GM12878 (cell line): Measurements from ENCODE around the gene TTC39A. TPM values are rescaled to one million over a fixed set of nuclear protein-coding genes. Genes with fewer than 3 reads are reported as not detected.

Source experiments
- ATAC-seq: fragments of 200-7000 bp; cut with Tn5 transposase; 3 replicates; pipeline ENCODE4 v1.9.1; 2020; ENCODE audit warnings: mild to moderate bottlenecking, moderate library complexity
- BruUV-seq: library from RNA; stranded (reverse); fragments of 400-500 nt; replicated peaks from 2 replicates; lab custom pipeline; 2021; lab: Mats Ljungman, UMichigan
- CTCF ChIA-PET: fragments of 300-600 bp; sonication (Branson Sonifier 250); formaldehyde crosslinking; extraction: SDS; loops from one replicate; lab custom pipeline; 2021; ENCODE audit warnings: inconsistent platforms; lab: Yijun Ruan, JAX
- POLR2A ChIA-PET: fragments of 350-600 bp; formaldehyde crosslinking; extraction: SDS; loops from one replicate; lab custom pipeline; 2021; ENCODE audit warnings: inconsistent platforms; lab: Charles Lee
- RAD21 ChIA-PET: fragments of 300-600 bp; sonication (Branson Sonifier 250); formaldehyde crosslinking; loops from one replicate; lab custom pipeline; 2023; ENCODE audit warnings: antibody characterized with exemption; ENCODE audit not compliant: unreplicated experiment; lab: Charles Lee
- SMC1A ChIA-PET: fragments of 300-600 bp; sonication (Branson Sonifier 250); formaldehyde crosslinking; loops from one replicate; lab custom pipeline; 2023; ENCODE audit not compliant: unreplicated experiment, uncharacterized antibody; lab: Charles Lee
- DNase-seq: peaks from one replicate; pipeline ENCODE4 v3.0.0-alpha.2; 2011; ENCODE audit warnings: low read depth, low spot score
- FAIRE-seq: peaks from 3 replicates; lab custom pipeline; 2011; peaks lifted over from hg19 to GRCh38; lab: Jason Lieb, UNC
- H2AFZ ChIP-seq: 2 replicates; pipeline ENCODE4 v1.6.0; 2011; ENCODE audit warnings: low read depth, low read length, control low read depth; ENCODE audit not compliant: control insufficient read depth
- H3K27ac ChIP-seq: 2 replicates; pipeline ENCODE4 v1.5.1; 2011; ENCODE audit warnings: control low read depth; ENCODE audit not compliant: control insufficient read depth, insufficient read depth
- H3K27me3 ChIP-seq, 2 experiments: replicated peaks in 1 of 2; 2 replicates each; pipeline versions ENCODE4 v1.6.0 to v1.6.1; 2011; ENCODE audit warnings: low read length in 1 of 2; ENCODE audit not compliant: control insufficient read depth in 2 of 2, insufficient read depth in 2 of 2
- H3K36me3 ChIP-seq, 2 experiments: 2 replicates each; pipeline ENCODE4 v1.5.1; 2011; ENCODE audit warnings: low read length in 1 of 2; ENCODE audit not compliant: control insufficient read depth in 2 of 2, insufficient read depth in 2 of 2
- H3K4me1 ChIP-seq: 2 replicates; pipeline ENCODE4 v1.6.1; 2011; ENCODE audit warnings: mild to moderate bottlenecking, low read length, moderate library complexity, mixed read lengths; ENCODE audit not compliant: control insufficient read depth, insufficient read depth
- H3K4me2 ChIP-seq: 2 replicates; pipeline ENCODE4 v1.6.0; 2011; ENCODE audit warnings: control low read depth; ENCODE audit not compliant: control insufficient read depth, insufficient read depth
- H3K4me3 ChIP-seq: fragments of 200-600 bp; sonication (generic); 2 replicates; pipeline ENCODE4 v1.5.1; 2016
- H3K79me2 ChIP-seq: 2 replicates; pipeline ENCODE4 v1.6.0; 2011; ENCODE audit warnings: low read length; ENCODE audit not compliant: control insufficient read depth, insufficient read depth
- H3K9ac ChIP-seq: 2 replicates; pipeline ENCODE4 v1.8.0; 2011; ENCODE audit warnings: low read length, control low read depth, mixed read lengths; ENCODE audit not compliant: control insufficient read depth, insufficient read depth
- H3K9me3 ChIP-seq: replicated peaks from 3 replicates; pipeline ENCODE4 v1.5.1; 2011; ENCODE audit warnings: mild to moderate bottlenecking, low read length; ENCODE audit not compliant: control insufficient read depth, insufficient read depth
- H4K20me1 ChIP-seq: 2 replicates; pipeline ENCODE4 v1.6.0; 2011; ENCODE audit not compliant: control insufficient read depth, insufficient read depth
- ESRRA ChIP-seq: IDR thresholded peaks from 2 replicates; pipeline ENCODE4 v1.6.1; 2012; ENCODE audit warnings: mild to moderate bottlenecking, low read length, improper control_type of control experiment
- HDAC2 ChIP-seq: fragments of 200-600 bp; sonication (generic); IDR thresholded peaks from 2 replicates; pipeline ENCODE4 v1.6.1; 2017
- PBX3 ChIP-seq: IDR thresholded peaks from 2 replicates; pipeline ENCODE4 v1.6.1; 2011; ENCODE audit warnings: mild to moderate bottlenecking, low read depth, low read length, moderate library complexity; ENCODE audit not compliant: insufficient replicate concordance
- SMC3 ChIP-seq: IDR thresholded peaks from 2 replicates; pipeline ENCODE4 v1.6.1; 2011; ENCODE audit warnings: low read length, improper control_type of control experiment, borderline replicate concordance
- SP1 ChIP-seq: IDR thresholded peaks from one replicate; pipeline ENCODE4 v1.6.1; 2011; ENCODE audit warnings: low read depth, low read length
- STAT1 ChIP-seq: fragments of 450-650 bp; conservative IDR thresholded peaks from 2 replicates; pipeline ENCODE4 v1.6.1; 2014; ENCODE audit warnings: antibody characterized with exemption, mild to moderate bottlenecking
- TARDBP ChIP-seq: IDR thresholded peaks from 2 replicates; pipeline ENCODE4 v1.6.1; 2016; ENCODE audit warnings: borderline replicate concordance
- TCF3 ChIP-seq: IDR thresholded peaks from 2 replicates; pipeline ENCODE4 v1.6.1; 2012; ENCODE audit warnings: low read depth, mild to moderate bottlenecking, low read length, borderline replicate concordance; ENCODE audit not compliant: insufficient read depth
- ZNF24 ChIP-seq: fragments of 450-650 bp; IDR thresholded peaks from 2 replicates; pipeline ENCODE4 v1.6.1; 2017; ENCODE audit warnings: antibody characterized with exemption, mild to moderate bottlenecking
- in situ Hi-C: fragments of 300-500 bp; cut with MboI; formaldehyde crosslinking; loops from 9 replicates; pipeline ENCODE4 v1.14.3; 2018; ENCODE audit warnings: mixed read lengths
- intact Hi-C: fragments of 100-400 bp; cut with micrococcal nuclease; formaldehyde crosslinking; loops from one replicate; pipeline ENCODE4 v1.14.2; 2022; ENCODE audit not compliant: unreplicated experiment
- polyA plus RNA-seq, 11 experiments: library from polyadenylated mRNA; depleted of rRNA in 4 of 11; unstranded in 6 of 11; stranded (reverse) in 5 of 11; fragments of >200 nt; fragmentation: Nextera tagmentation in 4 of 11; fragmentation: Illumina TruSeq in 1 of 11; extraction: Ambion mirVana in 4 of 11; extraction: Trizol in 1 of 11; gene quantifications; 1 replicate in 1 of 11; 2 replicates in 10 of 11; pipeline versions ENCODE4 v1.2.1 to v1.2.3, GENCODE V29; 2011 to 2016; ENCODE audit warnings: inconsistent platforms in 2 of 11, missing spikeins in 2 of 11, low read depth in 1 of 11
- total RNA-seq, 4 experiments: library from RNA; depleted of rRNA in 3 of 4; stranded (reverse); fragments of >200 nt in 3 of 4; fragmentation: Illumina TruSeq in 1 of 4; extraction: Trizol in 1 of 4; gene quantifications; 2 replicates each; pipeline versions ENCODE4 v1.2.1 to v1.2.3, GENCODE V29; 2013 to 2021

Gene TTC39A
- total and polyA plus RNA-seq, 10 of the 15 experiments (the other 5 are each of a cell fraction or from before 2014, with no cell fraction given), result 0.18 to 3.0 (median 1.2) TPM

GRCh38 chr1:51323778-51324177 lies 6.6 kb downstream of the TTC39A start:
- H3K9ac ChIP-seq, result no peak overlapping the region
- H3K27ac ChIP-seq, result no peak overlapping the region
- in situ Hi-C loops, result no loop called here
- DNase-seq (no peak), ATAC-seq (no peak), FAIRE-seq (no peak)
- no peaks in the 10 kb centered on the region for H3K79me2 ChIP-seq
- TF ChIP-seq TCF3, result no peak
- TF ChIP-seq HDAC2, result no peak
- TF ChIP-seq ESRRA, result no peak
- no peak for TF ChIP-seq SP1
- TF ChIP-seq ZNF24, result no peak
- TF ChIP-seq TARDBP, result no peak
- no peak for TF ChIP-seq SMC3
- no peak for TF ChIP-seq PBX3
- no peak for TF ChIP-seq STAT1
- ChIA-PET RAD21 (no interaction called here), POLR2A (no interaction called here), CTCF (no interaction called here), SMC1A (no interaction called here)
- no peak overlapping the region for H2AFZ ChIP-seq
- no TSS peak for BruUV-seq
- H3K4me3 ChIP-seq, result no peak overlapping the region
- no peak overlapping the region for H3K4me2 ChIP-seq
- H3K36me3 ChIP-seq, result no peaks in the 10 kb centered on the region
- no peaks in the 10 kb centered on the region; a peak in 1 of 4 replicates for H3K27me3 ChIP-seq
- no peaks in the 10 kb centered on the region for H3K9me3 ChIP-seq
- no peaks in the 10 kb centered on the region for H4K20me1 ChIP-seq
- no peaks in the 10 kb centered on the region for H3K4me1 ChIP-seq
- intact Hi-C loops, result no loop called here
